HFFc6 (cell line): ENCODE data around the gene RFC3. TPM values are rescaled to one million over a fixed set of nuclear protein-coding genes. Genes with fewer than 3 reads are reported as not detected.

Source experiments
- DNase-seq: peaks from one replicate; pipeline ENCODE4 v3.0.0-alpha.2; 2018
- H3K27ac Mint-ChIP-seq: 2 replicates; pipeline ENCODE4 v1.8.0; 2020; ENCODE audit warnings: mild to moderate bottlenecking, mixed read lengths
- H3K27me3 Mint-ChIP-seq: 2 replicates; pipeline ENCODE4 v1.8.0; 2021; ENCODE audit warnings: mild to moderate bottlenecking, moderate library complexity, mixed read lengths; ENCODE audit not compliant: insufficient read depth
- H3K36me3 Mint-ChIP-seq: 2 replicates; pipeline ENCODE4 v1.8.0; 2021; ENCODE audit warnings: low read depth, mixed read lengths
- H3K4me1 Mint-ChIP-seq: 2 replicates; pipeline ENCODE4 v1.8.0; 2020; ENCODE audit warnings: low read depth, mixed read lengths
- H3K4me3 Mint-ChIP-seq: 2 replicates; pipeline ENCODE4 v1.8.0; 2020; ENCODE audit warnings: mild to moderate bottlenecking, moderate library complexity, mixed read lengths
- H3K9me3 Mint-ChIP-seq: 2 replicates; pipeline ENCODE4 v1.8.0; 2020; ENCODE audit warnings: mild to moderate bottlenecking, mixed read lengths
- total RNA-seq, 6 experiments: library from RNA; stranded (reverse); fragmentation: NEBNext Ultra II Directional; extraction: Animal tissue kit (Norgen Biotek cat#: 25700); gene quantifications; 2 replicates in 1 of 6; 3 replicates in 5 of 6; pipeline ENCODE4 v1.2.3, GENCODE V29; 2021
- TF ChIP-seq, protein P1 (sequence below): fragments of 200-600 bp; sonication (generic); IDR thresholded peaks from 2 replicates; pipeline ENCODE4 v1.5.0; 2021; ENCODE audit warnings: antibody characterized with exemption, mild to moderate bottlenecking

RFC3 gene
- total RNA-seq, 6 experiments from 2014 or later: 8.8 to 16.2 (median 15.1) TPM

DNA sequence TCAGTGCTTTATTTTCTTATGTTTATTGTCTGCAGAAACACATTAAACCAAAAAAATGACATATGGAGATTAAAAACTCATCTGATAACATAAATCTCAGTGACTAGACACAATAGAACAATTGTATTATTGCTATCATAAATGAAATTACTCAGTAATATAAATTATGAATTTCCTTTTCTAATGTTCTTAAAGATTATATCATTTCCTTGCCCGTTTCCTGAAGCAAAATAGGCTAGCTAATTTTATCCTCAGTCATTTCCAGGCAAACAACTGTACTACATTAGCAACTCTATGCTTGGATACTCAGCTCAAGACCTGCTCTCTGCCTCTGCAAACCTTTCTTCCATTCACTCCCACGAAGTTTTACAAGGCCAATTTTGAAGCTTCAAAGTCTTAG, 61.2 kb downstream of the RFC3 start:
- H3K9me3 Mint-ChIP-seq: no peaks in the 10 kb centered on the region
- no peaks in the 10 kb centered on the region for H3K36me3 Mint-ChIP-seq
- no peak for DNase-seq
- H3K4me3 Mint-ChIP-seq: no peak overlapping the region
- H3K4me1 Mint-ChIP-seq: no peaks in the 10 kb centered on the region
- H3K27me3 Mint-ChIP-seq: no peaks in the 10 kb centered on the region
- TF ChIP-seq, protein P1, sequence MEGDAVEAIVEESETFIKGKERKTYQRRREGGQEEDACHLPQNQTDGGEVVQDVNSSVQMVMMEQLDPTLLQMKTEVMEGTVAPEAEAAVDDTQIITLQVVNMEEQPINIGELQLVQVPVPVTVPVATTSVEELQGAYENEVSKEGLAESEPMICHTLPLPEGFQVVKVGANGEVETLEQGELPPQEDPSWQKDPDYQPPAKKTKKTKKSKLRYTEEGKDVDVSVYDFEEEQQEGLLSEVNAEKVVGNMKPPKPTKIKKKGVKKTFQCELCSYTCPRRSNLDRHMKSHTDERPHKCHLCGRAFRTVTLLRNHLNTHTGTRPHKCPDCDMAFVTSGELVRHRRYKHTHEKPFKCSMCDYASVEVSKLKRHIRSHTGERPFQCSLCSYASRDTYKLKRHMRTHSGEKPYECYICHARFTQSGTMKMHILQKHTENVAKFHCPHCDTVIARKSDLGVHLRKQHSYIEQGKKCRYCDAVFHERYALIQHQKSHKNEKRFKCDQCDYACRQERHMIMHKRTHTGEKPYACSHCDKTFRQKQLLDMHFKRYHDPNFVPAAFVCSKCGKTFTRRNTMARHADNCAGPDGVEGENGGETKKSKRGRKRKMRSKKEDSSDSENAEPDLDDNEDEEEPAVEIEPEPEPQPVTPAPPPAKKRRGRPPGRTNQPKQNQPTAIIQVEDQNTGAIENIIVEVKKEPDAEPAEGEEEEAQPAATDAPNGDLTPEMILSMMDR: no peak
- no peak overlapping the region for H3K27ac Mint-ChIP-seq

DNA sequence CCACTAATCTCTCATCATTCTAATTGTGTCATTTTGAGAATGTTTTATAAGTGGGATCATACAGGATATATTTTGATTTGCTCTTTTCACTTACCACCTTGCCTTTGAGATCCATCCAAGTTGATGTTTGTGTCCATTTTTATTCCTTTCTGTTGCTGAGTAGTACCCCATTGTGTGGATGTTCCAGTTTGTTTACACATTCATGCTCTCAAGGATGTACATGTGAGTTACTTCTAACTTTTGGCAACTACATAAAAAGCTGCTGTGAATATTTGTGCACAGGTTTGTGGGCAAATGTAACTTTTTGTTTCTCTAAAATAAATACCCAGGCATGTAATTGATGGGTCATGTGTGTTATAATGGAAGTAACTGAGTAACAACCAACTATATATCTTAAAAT, 64.9 kb downstream of the RFC3 start:
- TF ChIP-seq, protein P1: no peak
- H3K4me1 Mint-ChIP-seq: no peaks in the 10 kb centered on the region
- H3K27ac Mint-ChIP-seq: no peak overlapping the region
- DNase-seq: no peak
- no peaks in the 10 kb centered on the region for H3K36me3 Mint-ChIP-seq
- H3K4me3 Mint-ChIP-seq: no peak overlapping the region
- no peaks in the 10 kb centered on the region for H3K27me3 Mint-ChIP-seq
- no peaks in the 10 kb centered on the region for H3K9me3 Mint-ChIP-seq

GRCh38 chr13:33884531-33885220, 66.7 kb downstream of the RFC3 start:
- no peak for DNase-seq
- TF ChIP-seq, protein P1: no peak
- Mint-ChIP-seq H3K9me3 (no peaks in the 10 kb centered on the region), H3K4me3 (no peak overlapping the region), H3K4me1 (no peaks in the 10 kb centered on the region), H3K27me3 (no peaks in the 10 kb centered on the region), H3K27ac (no peak overlapping the region), H3K36me3 (no peaks in the 10 kb centered on the region)
